GM18873 (cell line): ENCODE results near the gene DTX3.
"Not testable (repeated sequence)": the region's sequence is repeated elsewhere in the genome, so short reads cannot be mapped to it uniquely, and the experiment has no call there.

Experiments used
- ATAC-seq: cut with Tn5 transposase; IDR thresholded peaks from one replicate; pipeline ENCODE4 v1.9.1; 2021; ENCODE audit warnings: mild to moderate bottlenecking, moderate library complexity, moderate number of reproducible peaks; ENCODE audit not compliant: unreplicated experiment, low FRiP score

Gene DTX3

GRCh38 chr12:57582440-57582839 lies 22.2 kb upstream of the DTX3 start:
- ATAC-seq, result no peak

DNA sequence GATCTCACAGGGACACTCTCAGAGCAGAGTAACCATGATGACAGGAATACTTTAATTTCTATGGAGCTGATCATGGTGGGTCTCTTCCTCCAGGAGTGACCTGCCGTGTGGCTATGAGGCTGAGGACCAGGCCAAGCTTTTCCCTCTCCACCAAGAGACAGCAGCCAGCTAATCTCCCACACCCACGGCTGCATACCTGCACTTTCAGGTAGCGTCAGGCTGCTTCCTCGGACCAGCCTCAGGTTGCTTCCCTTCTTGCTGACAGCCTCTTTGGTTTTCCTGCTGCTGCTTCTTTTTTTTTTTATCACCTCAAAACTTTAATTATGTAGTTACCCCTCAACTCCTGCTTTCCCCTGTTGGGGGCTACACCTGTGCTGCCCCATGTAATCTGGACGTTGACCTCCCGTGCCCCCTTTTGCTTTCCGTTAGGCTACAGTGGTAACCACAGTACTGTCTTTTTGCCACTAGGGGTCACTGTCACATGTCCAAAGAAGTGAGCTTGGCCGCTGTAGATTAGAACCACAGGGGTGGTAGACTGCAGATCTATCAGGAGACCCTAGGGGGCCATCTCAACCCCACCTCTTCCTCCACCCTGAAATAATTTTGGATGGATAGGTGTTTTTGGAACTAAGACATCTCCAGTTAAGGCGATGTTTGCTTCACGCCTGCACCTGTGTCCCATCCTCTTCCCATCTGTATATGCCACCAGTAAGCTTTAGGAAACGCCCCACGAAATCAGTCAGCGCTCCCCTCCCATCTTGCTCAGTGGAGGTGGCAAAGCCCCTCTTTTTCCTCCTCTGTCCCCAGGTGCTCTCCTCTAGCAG lies 21.4 kb upstream of the DTX3 start:
- peak; percentile 81 for ATAC-seq

DNA sequence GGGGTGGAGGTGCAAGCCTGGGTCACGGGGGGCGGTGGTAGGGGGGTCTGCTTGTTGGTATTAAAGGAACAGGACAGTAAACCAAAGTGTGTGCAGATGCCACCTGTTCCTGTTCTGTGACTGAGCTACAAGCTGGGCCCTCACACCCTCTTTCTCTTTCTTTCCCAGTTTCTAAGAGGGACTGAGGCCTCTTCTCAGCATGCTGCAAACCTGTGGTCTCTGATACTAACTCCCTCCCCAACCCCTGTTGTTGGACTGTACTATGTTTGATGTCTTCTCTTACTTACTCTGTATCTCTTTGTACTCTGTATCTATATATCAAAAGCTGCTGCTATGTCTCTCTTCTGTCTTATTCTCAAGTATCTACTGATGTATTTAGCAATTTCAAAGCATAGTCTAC lies 20.6 kb upstream of the DTX3 start:
- no peak for ATAC-seq

GRCh38 chr12:57584690-57585089 lies 19.9 kb upstream of the DTX3 start:
- no peak for ATAC-seq

GRCh38 chr12:57585156-57585555 lies 19.5 kb upstream of the DTX3 start:
- ATAC-seq, result no peak

DNA sequence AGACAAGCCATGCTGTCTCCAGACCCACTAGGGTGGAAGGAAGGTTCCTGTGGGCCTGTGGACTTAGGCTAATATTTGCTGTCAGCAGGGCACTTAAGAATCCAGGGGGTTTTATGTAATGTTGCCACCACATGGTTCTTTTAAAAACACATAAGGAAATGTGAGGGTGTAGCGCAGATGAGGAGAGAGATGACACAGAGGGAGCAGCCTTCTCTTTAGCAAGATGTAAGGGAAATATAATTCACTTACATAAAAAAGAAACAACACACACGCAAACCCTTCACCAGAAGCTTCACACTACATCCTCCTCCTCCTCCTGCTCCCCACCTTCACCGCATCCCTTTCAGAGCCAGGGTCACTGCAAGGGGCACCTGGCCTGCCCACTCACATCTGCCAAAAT lies 18.5 kb upstream of the DTX3 start:
- no peak for ATAC-seq

GRCh38 chr12:57586832-57587429 lies 17.7 kb upstream of the DTX3 start:
- no peak for ATAC-seq

DNA sequence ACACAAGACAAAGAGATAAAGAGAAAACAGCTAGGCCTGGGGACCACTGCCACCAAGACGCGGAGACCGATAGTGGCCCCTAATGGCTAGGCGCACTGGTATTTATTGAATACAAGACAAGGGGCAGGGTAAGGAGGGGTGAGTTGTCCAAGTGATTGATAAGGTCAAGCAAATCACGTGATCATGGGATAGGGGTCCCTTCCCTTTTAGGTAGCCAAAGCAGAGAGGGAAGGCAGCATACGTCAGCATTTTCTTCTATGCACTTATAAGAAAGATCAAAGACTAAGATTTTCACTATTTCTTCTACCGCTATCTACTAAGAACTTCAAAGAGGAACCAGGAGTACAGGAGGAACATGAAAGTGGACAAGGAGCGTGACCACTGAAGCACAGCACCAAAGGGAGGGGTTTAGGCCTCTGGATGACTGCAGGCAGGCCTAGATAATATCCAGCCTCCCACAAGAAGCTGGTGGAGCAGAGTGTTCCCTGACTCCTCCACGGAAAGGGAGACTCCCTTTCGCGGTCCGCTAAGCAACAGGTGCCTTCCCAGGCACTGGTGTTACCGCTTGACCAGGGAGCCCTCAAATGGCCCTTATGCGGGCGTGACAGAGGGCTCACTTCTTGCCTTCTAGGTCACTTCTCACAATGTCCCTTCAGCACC lies 15.5 kb upstream of the DTX3 start:
- ATAC-seq, result not testable (repeated sequence)

DNA sequence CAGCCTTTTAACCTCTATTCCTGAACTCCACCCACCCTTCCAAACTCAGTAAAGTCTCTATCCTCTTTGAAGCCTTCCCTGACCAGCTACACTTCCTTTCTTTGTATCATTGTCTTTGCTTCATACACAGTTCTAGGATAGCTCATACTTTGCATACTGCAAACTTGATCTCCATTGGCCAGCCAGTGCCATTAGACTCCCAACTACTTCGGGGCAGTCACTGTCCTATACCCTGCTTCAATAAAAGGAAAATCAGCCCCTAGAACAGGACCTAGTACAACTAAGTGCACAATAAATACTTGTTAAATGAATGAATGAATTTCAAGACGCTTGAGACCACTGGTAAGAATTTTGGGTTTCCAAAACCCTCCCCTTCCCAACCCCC lies 14.2 kb upstream of the DTX3 start:
- ATAC-seq, result no peak

- peak; percentile 61 for ATAC-seq
These were observed 13.5 kb upstream of the DTX3 start, which contains the start of gene PIP4K2C for GRCh38 chr12:57590864-57591781. Gene PIP4K2C, plus strand, starts transcription at chr12:57591192. Its CDS starts 98 bp downstream, at chr12:57591290.

DNA sequence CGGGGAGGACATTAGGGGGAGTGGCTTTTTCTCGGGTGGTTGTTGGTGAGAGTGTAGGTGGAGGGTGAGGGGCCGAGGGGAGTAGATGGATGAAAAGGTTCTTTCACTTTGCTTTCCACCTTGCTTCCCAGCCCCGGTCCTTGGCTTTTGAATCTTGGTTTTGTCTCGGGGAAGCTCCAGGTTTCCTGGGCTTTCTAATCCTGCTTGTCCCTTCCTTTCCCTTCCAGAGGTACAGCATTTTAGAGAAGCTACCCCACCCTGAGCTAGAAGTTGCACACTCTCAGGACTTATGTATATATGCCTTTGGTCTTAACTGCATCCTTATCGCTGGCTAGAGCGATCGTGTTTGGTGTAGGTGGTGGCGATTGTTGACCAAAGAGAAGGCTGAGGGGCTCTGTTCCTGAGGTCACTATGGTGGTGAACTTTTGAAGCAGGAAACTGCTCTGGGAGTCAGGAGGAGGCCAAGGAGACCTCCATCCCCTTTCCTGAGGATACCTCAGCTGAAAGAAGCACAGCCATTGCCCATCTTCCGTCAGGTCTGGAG lies 12.8 kb upstream of the DTX3 start:
- no peak for ATAC-seq

DNA sequence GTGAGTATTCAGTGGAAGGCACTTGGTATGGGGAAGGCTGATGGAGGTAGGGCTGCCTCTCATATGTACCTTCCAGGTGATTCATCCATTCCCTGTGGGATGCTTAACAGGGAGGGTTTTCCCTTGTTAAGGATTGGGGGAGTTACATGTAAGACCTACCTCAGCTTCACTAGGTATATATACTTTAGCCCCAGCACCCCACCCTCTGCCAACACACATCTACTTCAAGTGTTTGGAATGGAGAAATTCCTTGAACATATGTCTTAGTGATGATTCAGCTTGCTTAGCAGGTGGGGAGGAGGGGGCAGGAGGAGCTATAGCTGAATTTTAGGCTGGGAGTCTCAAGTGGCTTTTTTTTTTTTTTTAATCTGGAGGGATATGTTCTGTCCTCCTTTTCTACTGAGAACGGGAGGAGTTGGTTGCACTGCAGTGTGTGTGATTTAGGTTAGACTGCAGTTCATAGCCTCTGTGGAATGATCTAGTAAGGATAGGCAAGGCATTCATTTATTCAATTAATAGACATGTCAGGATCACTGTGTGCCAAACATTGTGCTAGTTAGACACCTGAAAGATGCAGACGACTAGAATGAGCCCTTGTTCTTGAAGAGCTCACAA lies 12.0 kb upstream of the DTX3 start:
- no peak for ATAC-seq

- no peak for ATAC-seq
These were observed 11.4 kb upstream of the DTX3 start for GRCh38 chr12:57593187-57593586.

GRCh38 chr12:57600395-57600794 lies 4.2 kb upstream of the DTX3 start:
- ATAC-seq, result no peak

DNA sequence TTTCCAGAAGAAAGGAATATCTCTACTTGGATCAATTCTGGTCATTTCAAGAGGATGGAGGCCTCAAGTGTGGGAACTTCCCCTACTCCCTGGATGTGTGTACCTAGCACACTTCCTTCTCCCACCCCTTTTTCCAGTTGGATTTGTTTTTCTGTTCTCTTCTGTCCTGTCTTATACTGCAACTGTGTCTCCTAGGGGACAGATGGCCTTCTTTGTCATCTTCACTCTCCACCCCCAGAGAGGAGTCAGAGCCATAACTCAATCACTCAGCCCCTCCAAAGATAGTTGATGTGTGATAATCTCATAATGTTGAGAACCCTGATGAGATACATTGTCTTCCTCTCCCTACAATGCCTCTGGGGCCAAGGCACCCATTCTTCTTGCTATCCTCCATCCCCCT lies 2.1 kb upstream of the DTX3 start:
- no peak for ATAC-seq

- ATAC-seq, result no peak
These were observed 1.3 kb upstream of the DTX3 start for GRCh38 chr12:57603324-57603723.

GRCh38 chr12:57603815-57604453 lies 690 bp upstream of the DTX3 start:
- ATAC-seq, result no peak

DNA sequence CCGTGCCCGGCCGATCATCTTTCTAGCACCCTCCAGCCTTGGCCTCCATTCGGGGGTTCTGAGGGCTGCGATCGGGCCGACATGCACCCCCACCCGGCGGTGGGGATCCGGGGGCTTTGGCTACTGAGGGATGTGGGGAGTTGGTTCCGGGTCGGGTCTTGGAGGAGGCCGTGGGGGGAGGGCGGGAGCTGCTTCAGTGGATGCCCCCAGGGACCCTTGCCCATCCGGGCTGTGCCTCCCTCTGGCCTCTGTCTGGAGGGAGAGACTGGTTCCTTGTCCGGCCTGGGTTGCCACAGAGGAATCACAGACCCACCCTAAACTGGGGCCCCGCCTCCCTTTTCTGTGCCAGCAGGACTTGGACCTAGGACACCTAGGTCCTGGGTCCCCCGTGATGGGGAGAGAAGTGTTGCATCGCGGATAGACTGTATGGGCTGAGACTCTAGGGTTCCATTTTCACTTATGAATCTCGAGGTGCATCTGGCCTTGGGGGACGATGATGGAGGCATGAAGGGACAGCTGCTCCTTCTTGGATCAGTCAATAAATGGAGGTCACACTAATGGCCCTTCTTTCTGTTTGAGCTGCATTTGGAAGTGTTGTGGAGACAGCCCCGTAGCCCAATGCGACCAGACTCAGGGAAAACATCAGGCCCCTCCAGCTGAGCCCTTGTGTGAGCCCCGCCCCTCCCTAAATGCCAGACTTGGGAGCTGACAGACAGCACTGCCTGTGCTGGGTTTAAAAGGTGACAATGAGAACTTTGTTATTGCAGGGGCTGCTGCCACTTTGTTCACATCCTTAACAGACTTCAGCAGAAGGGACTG lies 577 bp downstream of the DTX3 start:
- ATAC-seq, result no peak
